IMR-90 (cell line): ENCODE results near the gene KCNJ4. TPM values are rescaled to one million over a fixed set of nuclear protein-coding genes. Genes with fewer than 3 reads are reported as not detected.
A peak's percentile ranks its signal among the peaks of the same experiment; 100 is the strongest.

Source experiments
- ATAC-seq: fragments of 200-7000 bp; cut with Tn5 transposase; 2 replicates; pipeline ENCODE4 v1.9.1; 2020; ENCODE audit warnings: low read depth, mild to moderate bottlenecking, moderate library complexity
- BruUV-seq: library from RNA; stranded (reverse); fragments of 400-500 nt; replicated peaks from 2 replicates; lab custom pipeline; 2021; lab: Mats Ljungman, UMichigan
- CTCF ChIA-PET: fragments of 300-600 bp; formaldehyde crosslinking; extraction: SDS; loops from one replicate; lab custom pipeline; 2021; ENCODE audit warnings: antibody characterized with exemption; lab: Yijun Ruan, JAX
- POLR2A ChIA-PET: fragments of 300-600 bp; sonication (Branson Sonifier 250); formaldehyde crosslinking; loops from one replicate; lab custom pipeline; 2022; ENCODE audit warnings: antibody characterized with exemption; ENCODE audit not compliant: unreplicated experiment; lab: Charles Lee
- DNase-seq: peaks from one replicate; pipeline ENCODE4 v3.0.0; 2013
- H2AFZ ChIP-seq: replicated peaks from 2 replicates; pipeline ENCODE3; 2013; ENCODE audit warnings: low read length, mild to moderate bottlenecking; ENCODE audit not compliant: poor library complexity
- H2AK5ac ChIP-seq: 2 replicates; pipeline ENCODE4 v1.6.1; 2013; ENCODE audit warnings: low read depth, low read length, inconsistent platforms
- H2AK9ac ChIP-seq: replicated peaks from 2 replicates; pipeline ENCODE3; 2013; ENCODE audit warnings: mild to moderate bottlenecking, low read depth, low read length, moderate library complexity; ENCODE audit not compliant: poor library complexity
- H2BK120ac ChIP-seq: 2 replicates; pipeline ENCODE4 v1.6.1; 2013; ENCODE audit warnings: low read depth, low read length, inconsistent platforms
- H2BK15ac ChIP-seq: 3 replicates; pipeline ENCODE4 v1.6.1; 2013; ENCODE audit warnings: low read depth, low read length, inconsistent platforms
- H2BK20ac ChIP-seq: 2 replicates; pipeline ENCODE4 v1.6.1; 2013; ENCODE audit warnings: low read depth, mild to moderate bottlenecking, inconsistent platforms, low read length, moderate library complexity
- H2BK5ac ChIP-seq: 2 replicates; pipeline ENCODE4 v1.6.1; 2013; ENCODE audit warnings: mild to moderate bottlenecking, low read depth, low read length, inconsistent platforms; ENCODE audit not compliant: poor library complexity, severe bottlenecking
- H3K14ac ChIP-seq: replicated peaks from 2 replicates; pipeline ENCODE4 v1.6.1; 2013; ENCODE audit warnings: low read depth, low read length, inconsistent platforms
- H3K18ac ChIP-seq: 2 replicates; pipeline ENCODE4 v1.6.1; 2013; ENCODE audit warnings: low read depth, low read length, control low read depth
- H3K23ac ChIP-seq: 2 replicates; pipeline ENCODE4 v1.6.1; 2013; ENCODE audit warnings: low read depth, low read length, inconsistent platforms
- H3K27ac ChIP-seq: 2 replicates; pipeline ENCODE4 v1.5.1; 2013; ENCODE audit warnings: mild to moderate bottlenecking, control low read depth, low read length; ENCODE audit not compliant: insufficient read depth
- H3K27me3 ChIP-seq: 2 replicates; pipeline ENCODE4 v1.6.1; 2013; ENCODE audit warnings: low read length; ENCODE audit not compliant: control insufficient read depth, insufficient read depth
- H3K36me3 ChIP-seq: 2 replicates; pipeline ENCODE4 v1.6.1; 2013; ENCODE audit warnings: low read length, mixed read lengths; ENCODE audit not compliant: control insufficient read depth, insufficient read depth
- H3K4ac ChIP-seq: 2 replicates; pipeline ENCODE4 v1.6.1; 2013; ENCODE audit warnings: low read depth, low read length, inconsistent platforms
- H3K4me1 ChIP-seq: 2 replicates; pipeline ENCODE4 v1.6.1; 2013; ENCODE audit warnings: low read length, mixed read lengths; ENCODE audit not compliant: control insufficient read depth, insufficient read depth
- H3K4me2 ChIP-seq: 2 replicates; pipeline ENCODE4 v1.6.1; 2013; ENCODE audit warnings: low read depth, mild to moderate bottlenecking, control low read depth, low read length, moderate library complexity
- H3K4me3 ChIP-seq: 2 replicates; pipeline ENCODE4 v1.5.1; 2013; ENCODE audit warnings: low read depth, mild to moderate bottlenecking, control low read depth, low read length, moderate library complexity; ENCODE audit not compliant: insufficient read depth
- H3K56ac ChIP-seq: 2 replicates; pipeline ENCODE4 v1.6.1; 2013; ENCODE audit warnings: low read length, inconsistent platforms; ENCODE audit not compliant: insufficient read depth; ENCODE audit errors: extremely low read depth
- H3K79me1 ChIP-seq, 2 experiments: 2 replicates each; pipeline ENCODE4 v1.6.1; 2013; ENCODE audit warnings: low read length in 2 of 2, inconsistent platforms in 1 of 2, low read depth in 1 of 2
- H3K9ac ChIP-seq: 2 replicates; pipeline ENCODE4 v1.6.1; 2013; ENCODE audit warnings: low read depth, low read length, control low read depth
- H3K9me1 ChIP-seq: 2 replicates; pipeline ENCODE4 v1.6.1; 2013; ENCODE audit warnings: low read length, inconsistent platforms; ENCODE audit not compliant: insufficient read depth
- H3K9me3 ChIP-seq: 2 replicates; pipeline ENCODE4 v1.6.1; 2013; ENCODE audit warnings: low read length; ENCODE audit not compliant: control insufficient read depth, insufficient read depth
- H4K20me1 ChIP-seq: 2 replicates; pipeline ENCODE4 v1.6.1; 2013; ENCODE audit warnings: low read length, inconsistent platforms; ENCODE audit not compliant: insufficient read depth
- H4K5ac ChIP-seq: 2 replicates; pipeline ENCODE4 v1.6.1; 2013; ENCODE audit warnings: mild to moderate bottlenecking, low read depth, low read length, control low read depth
- H4K8ac ChIP-seq, 2 experiments: 2 replicates each; pipeline ENCODE4 v1.6.1; 2013; ENCODE audit warnings: low read depth in 2 of 2, low read length in 2 of 2, control low read depth in 1 of 2, inconsistent platforms in 1 of 2
- H4K91ac ChIP-seq: 2 replicates; pipeline ENCODE4 v1.6.1; 2013; ENCODE audit warnings: low read depth, low read length, inconsistent platforms; ENCODE audit not compliant: insufficient read depth
- BHLHE40 ChIP-seq: fragments of 150-350 bp; IDR thresholded peaks from 2 replicates; pipeline ENCODE4 v1.6.1; 2016; ENCODE audit warnings: mild to moderate bottlenecking, low read depth, low read length
- MAFK ChIP-seq: IDR thresholded peaks from 2 replicates; pipeline ENCODE4 v1.6.1; 2012; ENCODE audit warnings: low read depth, low read length, improper control_type of control experiment
- MAZ ChIP-seq: IDR thresholded peaks from 2 replicates; pipeline ENCODE4 v1.6.1; 2012; ENCODE audit warnings: low read depth, mild to moderate bottlenecking, low read length, improper control_type of control experiment, moderate library complexity, borderline replicate concordance
- MXI1 ChIP-seq: IDR thresholded peaks from 2 replicates; pipeline ENCODE4 v1.6.1; 2012; ENCODE audit warnings: low read depth, mild to moderate bottlenecking, low read length, moderate library complexity, borderline replicate concordance
- NFE2L2 ChIP-seq: fragments of 150-350 bp; IDR thresholded peaks from 2 replicates; pipeline ENCODE4 v1.6.1; 2016; ENCODE audit warnings: low read depth, mild to moderate bottlenecking, low read length
- POLR2A ChIP-seq: IDR thresholded peaks from 2 replicates; pipeline ENCODE4 v1.6.1; 2012; ENCODE audit warnings: mild to moderate bottlenecking, low read depth, low read length
- RCOR1 ChIP-seq: IDR thresholded peaks from 2 replicates; pipeline ENCODE4 v1.6.1; 2012; ENCODE audit warnings: mild to moderate bottlenecking, low read length, improper control_type of control experiment; ENCODE audit not compliant: insufficient replicate concordance
- WGBS, 2 experiments: methylation state at CpG; one replicate each; pipeline versions ENCODE4 v1.1.5 to v1.1.7; 2013; ENCODE audit warnings: missing lambda C conversion rate in 2 of 2; ENCODE audit not compliant: insufficient read length in 1 of 2; ENCODE audit errors: extremely low coverage in 2 of 2; 5-methylcytosine and 5-hydroxymethylcytosine counted together
- dilution Hi-C: fragments of 300-500 bp; cut with HindIII; formaldehyde crosslinking; loops from one replicate; pipeline ENCODE4 v1.14.3; 2018; ENCODE audit warnings: low sequenced_read_pairs; ENCODE audit not compliant: unreplicated experiment
- in situ Hi-C: fragments of 300-500 bp; cut with MboI; formaldehyde crosslinking; loops from 3 replicates; pipeline ENCODE4 v1.14.3; 2019; ENCODE audit warnings: low sequenced_read_pairs, inconsistent platforms, mixed read lengths
- intact Hi-C: fragments of 100-400 bp; cut with micrococcal nuclease; formaldehyde crosslinking; loops from 2 replicates; pipeline ENCODE4 v1.10.0; 2022
- polyA plus RNA-seq, 3 experiments: library from polyadenylated mRNA; depleted of rRNA; stranded (reverse); fragments of >200 nt; gene quantifications; 2 replicates each; pipeline ENCODE4 v1.2.3, GENCODE V29; 2012; ENCODE audit warnings: low replicate concordance in 1 of 3
- total RNA-seq: library from RNA; depleted of rRNA; stranded (reverse); fragments of >200 nt; gene quantifications from 2 replicates; pipeline ENCODE4 v1.2.3, GENCODE V29; 2012

Gene KCNJ4
- total and polyA plus RNA-seq, 2 of the 4 experiments (the other 2 are of a cell fraction), result not detected

DNA sequence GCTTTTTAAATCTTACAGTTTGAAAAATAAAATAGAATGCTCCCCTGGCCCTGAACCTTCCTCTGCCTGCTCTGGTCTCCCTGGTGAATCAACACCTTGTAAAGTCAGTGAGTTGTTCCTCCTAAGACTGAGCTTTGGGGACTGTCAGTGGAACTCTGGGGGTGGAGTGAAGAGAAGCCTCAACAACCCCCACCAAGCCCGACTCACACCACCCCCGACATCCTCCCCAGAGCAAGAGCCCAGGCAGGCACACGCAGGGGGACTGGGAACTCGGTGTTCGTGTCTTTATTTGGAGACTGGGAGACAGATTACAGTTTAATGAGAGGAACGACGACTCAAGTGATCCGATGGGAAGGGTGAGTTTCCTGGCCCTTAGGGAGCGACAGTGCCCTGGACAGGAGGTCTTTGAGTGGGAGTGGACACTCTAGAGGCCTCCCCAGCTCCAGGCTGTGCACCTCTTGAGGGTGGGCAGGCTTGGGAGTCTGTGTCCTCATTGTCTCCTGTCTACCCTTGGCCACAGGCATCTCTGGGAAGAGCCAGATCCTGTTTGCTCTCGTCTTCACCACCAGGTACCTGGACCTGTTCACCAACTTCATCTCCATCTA is 19.1 kb upstream of the KCNJ4 start:
- Histone ChIP-seq H4K5ac (no peak overlapping the region), H2BK120ac (no peak overlapping the region), H3K18ac (no peak overlapping the region), H3K79me1 (peaks cover 5 to 56% of the 10 kb centered on the region in 2 experiments; a peak in 3 of 4 replicates), H3K23ac (peak overlapping the region; percentile 15; the same call in 1 of the 2 replicates), H2BK5ac (no peak overlapping the region), H2AK5ac (no peak overlapping the region), H3K9me3 (no peaks in the 10 kb centered on the region), H3K4me2 (no peak overlapping the region), H4K8ac (no peak overlapping the region), H3K27me3 (no peaks in the 10 kb centered on the region), H2AK9ac (no peak overlapping the region), H3K4me1 (peaks cover 7% of the 10 kb centered on the region), H2BK15ac (no peak overlapping the region), H3K36me3 (peaks cover 28% of the 10 kb centered on the region), H3K14ac (no peak overlapping the region; the same call in 1 of the 2 replicates), H2AFZ (no peak overlapping the region), H3K9ac (no peak overlapping the region), H3K9me1 (peaks cover 15% of the 10 kb centered on the region), H4K20me1 (peaks cover 4% of the 10 kb centered on the region), H3K56ac (no peak overlapping the region), H3K27ac (no peak overlapping the region), H4K91ac (no peak overlapping the region), H3K4ac (no peak overlapping the region), H3K4me3 (no peak overlapping the region), H2BK20ac (no peak overlapping the region)
- POLR2A ChIA-PET, result no interaction called here
- in situ Hi-C loops, result no loop called here
- intact Hi-C loops, result no loop called here
- no peak for DNase-seq
- no peak for ATAC-seq
- no CpG with 5 or more reads among the region's 10 CpGs for WGBS, 2 experiments
- TF ChIP-seq MAZ (no peak), BHLHE40 (no peak), NFE2L2 (no peak), RCOR1 (no peak), MAFK (no peak), POLR2A (no peak), MXI1 (no peak)
- CTCF ChIA-PET, result no interaction called here
- dilution Hi-C loops, result no loop called here
- BruUV-seq, result no TSS peak
